ENCODE measurements around the gene CDKAL1. TPM values are rescaled to one million over a fixed set of nuclear protein-coding genes. Genes with fewer than 3 reads are reported as not detected.

Gene CDKAL1
- total RNA-seq, 4 donors from 2014 or later = 24.7 to 32.8 (median 29.8) TPM

- H3K27me3 ChIP-seq = no peaks in the 10 kb centered on the region
- TF ChIP-seq POLR2A (IDR thresholded peaks at IDR 0.05) (no peak), CTCF (IDR thresholded peaks at IDR 0.05) (no peak)
- WGBS, 2 donors = 96 to 97% methylated on average over 3 of the region's 3 CpGs
- H3K36me3 ChIP-seq = no peaks in the 10 kb centered on the region
- H3K4me3 ChIP-seq (replicated peaks in 1 of 3) = no peak overlapping the region
- H3K27ac ChIP-seq = no peak overlapping the region
- DNase-seq = no peak
- H3K9me3 ChIP-seq = no peaks in the 10 kb centered on the region
- H3K4me1 ChIP-seq = peaks cover 12 to 13% of the 10 kb centered on the region in 2 donors
- intact Hi-C loops (cut with DNase I) = no loop called here
Observed at GRCh38 chr6:21023210-21023609, 489.0 kb downstream of the CDKAL1 start.

GRCh38 chr6:21024616-21025015, 490.4 kb downstream of the CDKAL1 start:
- intact Hi-C loops (cut with DNase I) = no loop called here
- H3K27ac ChIP-seq = no peak overlapping the region
- no peak overlapping the region for H3K4me3 ChIP-seq (replicated peaks in 1 of 3)
- DNase-seq = no peak
- WGBS, 2 donors = 78 to 82% methylated on average over 1 of the region's 1 CpG
- H3K36me3 ChIP-seq = no peaks in the 10 kb centered on the region
- TF ChIP-seq POLR2A (IDR thresholded peaks at IDR 0.05) = no peak
- TF ChIP-seq CTCF (IDR thresholded peaks at IDR 0.05) = no peak
- no peaks in the 10 kb centered on the region for H3K9me3 ChIP-seq
- peaks cover 12 to 13% of the 10 kb centered on the region in 2 donors for H3K4me1 ChIP-seq
- H3K27me3 ChIP-seq = no peaks in the 10 kb centered on the region

DNA sequence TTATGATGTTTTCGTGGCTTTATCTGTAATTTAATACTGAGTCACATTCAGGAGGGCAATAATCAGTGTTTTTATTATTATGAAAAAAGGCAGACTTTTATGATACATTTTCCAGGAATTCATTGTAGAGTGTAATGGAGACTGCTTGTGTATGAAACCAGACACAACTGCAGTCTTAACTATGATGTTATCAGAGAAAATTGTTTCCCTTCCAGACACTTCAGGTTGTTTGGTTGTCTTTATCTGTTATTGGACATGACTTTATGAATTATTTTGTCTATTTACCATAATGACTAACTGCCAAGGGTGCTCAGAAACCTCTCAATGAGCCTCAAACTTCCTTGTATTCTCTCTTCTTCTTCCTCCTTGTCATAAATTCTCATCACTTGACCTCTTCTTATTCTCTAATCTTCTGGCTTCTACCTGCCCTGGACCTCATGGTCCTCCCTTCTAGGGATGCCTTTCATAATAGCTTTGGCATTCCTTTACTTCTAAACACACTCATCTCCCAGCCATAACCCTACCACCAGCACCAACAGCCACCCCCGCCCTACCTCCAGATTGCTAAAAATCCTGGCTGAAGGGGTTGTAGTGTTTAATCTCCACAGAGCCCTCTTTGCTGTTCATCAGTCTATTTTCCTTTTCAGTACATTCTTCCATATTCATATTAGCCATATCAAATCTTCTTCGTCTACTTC, 492.5 kb downstream of the CDKAL1 start:
- Histone ChIP-seq H3K4me3 (replicated peaks in 1 of 3) (no peak overlapping the region), H3K9me3 (no peaks in the 10 kb centered on the region), H3K4me1 (peaks cover 12% of the 10 kb centered on the region in 2 donors), H3K27me3 (no peaks in the 10 kb centered on the region), H3K27ac (no peak overlapping the region), H3K36me3 (no peaks in the 10 kb centered on the region)
- TF ChIP-seq CTCF (IDR thresholded peaks at IDR 0.05) (no peak), POLR2A (IDR thresholded peaks at IDR 0.05) (no peak)
- WGBS, 2 donors = 98% methylated on average over 3 of the region's 3 CpGs
- DNase-seq = no peak
- intact Hi-C loops (cut with DNase I) = no loop called here

GRCh38 chr6:21027507-21027906, 493.2 kb downstream of the CDKAL1 start:
- TF ChIP-seq CTCF (IDR thresholded peaks at IDR 0.05) (no peak), POLR2A (IDR thresholded peaks at IDR 0.05) (no peak)
- Histone ChIP-seq H3K9me3 (no peaks in the 10 kb centered on the region), H3K4me1 (peaks cover 4 to 9% of the 10 kb centered on the region in 2 donors), H3K4me3 (replicated peaks in 1 of 3) (no peak overlapping the region), H3K27me3 (no peaks in the 10 kb centered on the region), H3K27ac (no peak overlapping the region), H3K36me3 (no peaks in the 10 kb centered on the region)
- 96 to 98% methylated on average over 2 of the region's 2 CpGs for WGBS, 2 donors
- DNase-seq = no peak
- intact Hi-C loops (cut with DNase I) = no loop called here

- TF ChIP-seq CTCF (IDR thresholded peaks at IDR 0.05) (no peak), POLR2A (IDR thresholded peaks at IDR 0.05) (no peak)
- WGBS, 2 donors = 95 to 99% methylated on average over 5 of the region's 5 CpGs
- Histone ChIP-seq H3K27me3 (no peaks in the 10 kb centered on the region), H3K9me3 (no peaks in the 10 kb centered on the region), H3K4me3 (replicated peaks in 1 of 3) (no peak overlapping the region), H3K36me3 (no peaks in the 10 kb centered on the region), H3K27ac (no peak overlapping the region), H3K4me1 (no peaks in the 10 kb centered on the region)
- intact Hi-C loops (cut with DNase I) = no loop called here
- no peak for DNase-seq
Observed at GRCh38 chr6:21031182-21031581, 496.9 kb downstream of the CDKAL1 start.
